ENCODE data around the gene ADAM12. TPM values are rescaled to one million over a fixed set of nuclear protein-coding genes. Genes with fewer than 3 reads are reported as not detected.

Gene ADAM12
- total and polyA plus RNA-seq, 2 experiments from 2014 or later = 0.13 to 0.87 TPM

DNA sequence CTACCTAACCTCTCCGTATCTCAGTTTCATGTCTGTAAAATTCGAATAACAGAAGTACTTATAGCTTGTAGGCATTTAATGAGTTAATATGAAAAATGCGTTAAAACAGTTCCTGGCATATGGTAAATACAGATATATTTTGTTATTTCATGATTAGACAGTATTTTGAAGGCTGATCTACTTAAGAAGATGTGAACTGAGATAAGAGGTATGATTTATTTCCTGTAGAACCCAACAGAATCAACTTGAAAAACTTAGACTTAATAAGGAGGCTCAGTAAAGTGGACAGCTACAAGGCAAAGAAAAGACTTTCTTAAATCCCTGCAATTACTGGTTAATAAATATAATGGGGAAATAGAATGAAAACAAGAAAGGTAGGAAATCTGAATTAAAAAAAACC, 388.6 kb downstream of the ADAM12 start:
- no peaks in the 10 kb centered on the region for H3K27me3 ChIP-seq (ENCODE audit: insufficient read depth)
- H3K4me1 ChIP-seq (ENCODE audit: insufficient read depth) = peaks cover 6% of the 10 kb centered on the region; the same call in 1 of the 2 replicates
- TF ChIP-seq CTCF (conservative IDR thresholded peaks at IDR 0.05; ENCODE audit: low read depth in 2 of 2) = no peak
- no peak for TF ChIP-seq CREB1 (CRISPR knock-in tag; IDR thresholded peaks at IDR 0.05; ENCODE audit: low read depth)
- no peak for TF ChIP-seq STAT1 (IDR thresholded peaks at IDR 0.05; ENCODE audit: unreplicated experiment)
- H3K9me3 Mint-ChIP-seq = no peaks in the 10 kb centered on the region; the same call in 2 of the 3 replicates
- no peaks in the 10 kb centered on the region for H3K9me2 ChIP-seq (ENCODE audit: insufficient read depth)
- no peak for DNase-seq (ENCODE audit: low spot score)
- H3F3A ChIP-seq (replicated peaks; ENCODE audit: low read depth) = no peaks in the 10 kb centered on the region
- H3K79me2 ChIP-seq (replicated peaks; ENCODE audit: insufficient read depth) = no peaks in the 10 kb centered on the region
- no peak overlapping the region for H3K4me3 ChIP-seq
- peaks cover 6% of the 10 kb centered on the region; the same call in 2 of the 3 replicates for H3K4me1 Mint-ChIP-seq
- H3K4me2 ChIP-seq = 0 out of 2 replicates have a peak overlapping the region, but pooled peaks have one; percentile 14
- no peak overlapping the region for H3K4me3 Mint-ChIP-seq
- H3K36me3 ChIP-seq (ENCODE audit: insufficient read depth) = no peaks in the 10 kb centered on the region
- no peak overlapping the region for H2AFZ ChIP-seq
- no peak overlapping the region for H3K27ac ChIP-seq (ENCODE audit: low read depth)
- no peaks in the 10 kb centered on the region for H3K36me3 Mint-ChIP-seq (ENCODE audit: low read depth)
- H4K20me1 ChIP-seq (replicated peaks; ENCODE audit: insufficient read depth) = no peaks in the 10 kb centered on the region
- H3K27me3 Mint-ChIP-seq (ENCODE audit: insufficient read depth, low read depth, poor library complexity) = no peaks in the 10 kb centered on the region
- H3K27ac Mint-ChIP-seq = no peak overlapping the region
- no peak for ATAC-seq

GRCh38 chr10:125997586-125997985, 390.7 kb downstream of the ADAM12 start:
- ATAC-seq (no peak), DNase-seq (ENCODE audit: low spot score) (no peak)
- Histone ChIP-seq H4K20me1 (replicated peaks; ENCODE audit: insufficient read depth) (no peaks in the 10 kb centered on the region), H3K27me3 (ENCODE audit: insufficient read depth) (no peaks in the 10 kb centered on the region), H2AFZ (no peak overlapping the region), H3F3A (replicated peaks; ENCODE audit: low read depth) (no peaks in the 10 kb centered on the region), H3K9me2 (ENCODE audit: insufficient read depth) (no peaks in the 10 kb centered on the region), H3K4me1 (ENCODE audit: insufficient read depth) (peaks cover 6% of the 10 kb centered on the region; the same call in 1 of the 2 replicates), H3K4me3 (no peak overlapping the region), H3K27ac (ENCODE audit: low read depth) (no peak overlapping the region), H3K36me3 (ENCODE audit: insufficient read depth) (no peaks in the 10 kb centered on the region), H3K79me2 (replicated peaks; ENCODE audit: insufficient read depth) (no peaks in the 10 kb centered on the region), H3K4me2 (no peak overlapping the region)
- TF ChIP-seq, protein P1, sequence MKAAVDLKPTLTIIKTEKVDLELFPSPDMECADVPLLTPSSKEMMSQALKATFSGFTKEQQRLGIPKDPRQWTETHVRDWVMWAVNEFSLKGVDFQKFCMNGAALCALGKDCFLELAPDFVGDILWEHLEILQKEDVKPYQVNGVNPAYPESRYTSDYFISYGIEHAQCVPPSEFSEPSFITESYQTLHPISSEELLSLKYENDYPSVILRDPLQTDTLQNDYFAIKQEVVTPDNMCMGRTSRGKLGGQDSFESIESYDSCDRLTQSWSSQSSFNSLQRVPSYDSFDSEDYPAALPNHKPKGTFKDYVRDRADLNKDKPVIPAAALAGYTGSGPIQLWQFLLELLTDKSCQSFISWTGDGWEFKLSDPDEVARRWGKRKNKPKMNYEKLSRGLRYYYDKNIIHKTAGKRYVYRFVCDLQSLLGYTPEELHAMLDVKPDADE (IDR thresholded peaks at IDR 0.05) = no peak
- TF ChIP-seq POLR2AphosphoS5 (IDR thresholded peaks at IDR 0.05; ENCODE audit: low read depth) (no peak), NANOG (IDR thresholded peaks at IDR 0.05; ENCODE audit: borderline replicate concordance) (no peak), STAT1 (IDR thresholded peaks at IDR 0.05; ENCODE audit: unreplicated experiment) (no peak)
- H3K27ac Mint-ChIP-seq = no peak overlapping the region; the same call in 1 of the 2 replicates
- no peaks in the 10 kb centered on the region for H3K36me3 Mint-ChIP-seq (ENCODE audit: low read depth)
- peaks cover 6% of the 10 kb centered on the region; the same call in 2 of the 3 replicates for H3K4me1 Mint-ChIP-seq
- H3K9me3 Mint-ChIP-seq = no peaks in the 10 kb centered on the region
- no peak overlapping the region for H3K4me3 Mint-ChIP-seq
- H3K27me3 Mint-ChIP-seq (ENCODE audit: insufficient read depth, low read depth, poor library complexity) = no peaks in the 10 kb centered on the region

DNA sequence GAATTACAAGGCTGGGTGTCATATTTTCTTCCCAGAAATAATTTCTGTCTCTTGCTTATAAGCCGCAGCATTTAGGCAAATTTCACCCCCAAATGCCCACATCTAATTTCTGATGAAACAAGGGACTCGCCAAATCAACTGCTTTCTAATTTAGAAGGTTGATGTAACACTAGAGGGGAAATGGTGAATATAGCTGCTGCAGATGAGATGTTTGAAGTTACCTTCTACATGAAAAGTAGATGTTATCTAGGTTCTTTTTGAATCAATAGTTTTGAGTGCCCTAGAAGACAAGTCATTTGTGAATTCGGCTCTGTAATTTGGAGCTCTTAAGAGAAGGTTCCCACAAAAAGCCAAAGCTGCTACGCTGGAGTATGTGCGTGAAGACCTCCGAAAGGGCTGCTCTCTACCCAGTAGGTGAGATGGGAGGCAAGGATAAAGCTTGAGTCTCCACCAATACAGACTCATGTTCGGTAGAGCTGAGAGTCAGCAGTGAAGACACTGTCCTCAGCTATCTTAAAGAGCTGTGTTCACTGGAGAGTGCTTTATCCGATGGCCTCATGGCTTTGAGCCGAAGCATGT, 392.5 kb downstream of the ADAM12 start:
- H3K27ac Mint-ChIP-seq = no peak overlapping the region
- no peaks in the 10 kb centered on the region for H3K27me3 Mint-ChIP-seq (ENCODE audit: insufficient read depth, low read depth, poor library complexity)
- no peak overlapping the region for H3K4me2 ChIP-seq
- H4K20me1 ChIP-seq (replicated peaks; ENCODE audit: insufficient read depth) = no peaks in the 10 kb centered on the region
- DNase-seq (ENCODE audit: low spot score) (no peak), ATAC-seq (no peak)
- H3K79me2 ChIP-seq (replicated peaks; ENCODE audit: insufficient read depth) = no peaks in the 10 kb centered on the region
- peaks cover 6% of the 10 kb centered on the region; the same call in 1 of the 2 replicates for H3K4me1 ChIP-seq (ENCODE audit: insufficient read depth)
- H3K36me3 ChIP-seq (ENCODE audit: insufficient read depth) = no peaks in the 10 kb centered on the region
- H2AFZ ChIP-seq = peak overlapping the region; percentile 29; the same call in 1 of the 2 replicates
- no peaks in the 10 kb centered on the region for H3K9me2 ChIP-seq (ENCODE audit: insufficient read depth)
- H3F3A ChIP-seq (replicated peaks; ENCODE audit: low read depth) = no peaks in the 10 kb centered on the region
- no peak overlapping the region for H3K4me3 ChIP-seq
- H3K36me3 Mint-ChIP-seq (ENCODE audit: low read depth) = no peaks in the 10 kb centered on the region; the same call in 2 of the 3 replicates
- no peak overlapping the region for H3K27ac ChIP-seq (ENCODE audit: low read depth)
- H3K4me3 Mint-ChIP-seq = no peak overlapping the region
- H3K9me3 Mint-ChIP-seq = peaks cover 4% of the 10 kb centered on the region; the same call in 2 of the 3 replicates
- no peaks in the 10 kb centered on the region for H3K27me3 ChIP-seq (ENCODE audit: insufficient read depth)
- H3K4me1 Mint-ChIP-seq = peaks cover 6% of the 10 kb centered on the region; the same call in 2 of the 3 replicates
- TF ChIP-seq, protein P2, sequence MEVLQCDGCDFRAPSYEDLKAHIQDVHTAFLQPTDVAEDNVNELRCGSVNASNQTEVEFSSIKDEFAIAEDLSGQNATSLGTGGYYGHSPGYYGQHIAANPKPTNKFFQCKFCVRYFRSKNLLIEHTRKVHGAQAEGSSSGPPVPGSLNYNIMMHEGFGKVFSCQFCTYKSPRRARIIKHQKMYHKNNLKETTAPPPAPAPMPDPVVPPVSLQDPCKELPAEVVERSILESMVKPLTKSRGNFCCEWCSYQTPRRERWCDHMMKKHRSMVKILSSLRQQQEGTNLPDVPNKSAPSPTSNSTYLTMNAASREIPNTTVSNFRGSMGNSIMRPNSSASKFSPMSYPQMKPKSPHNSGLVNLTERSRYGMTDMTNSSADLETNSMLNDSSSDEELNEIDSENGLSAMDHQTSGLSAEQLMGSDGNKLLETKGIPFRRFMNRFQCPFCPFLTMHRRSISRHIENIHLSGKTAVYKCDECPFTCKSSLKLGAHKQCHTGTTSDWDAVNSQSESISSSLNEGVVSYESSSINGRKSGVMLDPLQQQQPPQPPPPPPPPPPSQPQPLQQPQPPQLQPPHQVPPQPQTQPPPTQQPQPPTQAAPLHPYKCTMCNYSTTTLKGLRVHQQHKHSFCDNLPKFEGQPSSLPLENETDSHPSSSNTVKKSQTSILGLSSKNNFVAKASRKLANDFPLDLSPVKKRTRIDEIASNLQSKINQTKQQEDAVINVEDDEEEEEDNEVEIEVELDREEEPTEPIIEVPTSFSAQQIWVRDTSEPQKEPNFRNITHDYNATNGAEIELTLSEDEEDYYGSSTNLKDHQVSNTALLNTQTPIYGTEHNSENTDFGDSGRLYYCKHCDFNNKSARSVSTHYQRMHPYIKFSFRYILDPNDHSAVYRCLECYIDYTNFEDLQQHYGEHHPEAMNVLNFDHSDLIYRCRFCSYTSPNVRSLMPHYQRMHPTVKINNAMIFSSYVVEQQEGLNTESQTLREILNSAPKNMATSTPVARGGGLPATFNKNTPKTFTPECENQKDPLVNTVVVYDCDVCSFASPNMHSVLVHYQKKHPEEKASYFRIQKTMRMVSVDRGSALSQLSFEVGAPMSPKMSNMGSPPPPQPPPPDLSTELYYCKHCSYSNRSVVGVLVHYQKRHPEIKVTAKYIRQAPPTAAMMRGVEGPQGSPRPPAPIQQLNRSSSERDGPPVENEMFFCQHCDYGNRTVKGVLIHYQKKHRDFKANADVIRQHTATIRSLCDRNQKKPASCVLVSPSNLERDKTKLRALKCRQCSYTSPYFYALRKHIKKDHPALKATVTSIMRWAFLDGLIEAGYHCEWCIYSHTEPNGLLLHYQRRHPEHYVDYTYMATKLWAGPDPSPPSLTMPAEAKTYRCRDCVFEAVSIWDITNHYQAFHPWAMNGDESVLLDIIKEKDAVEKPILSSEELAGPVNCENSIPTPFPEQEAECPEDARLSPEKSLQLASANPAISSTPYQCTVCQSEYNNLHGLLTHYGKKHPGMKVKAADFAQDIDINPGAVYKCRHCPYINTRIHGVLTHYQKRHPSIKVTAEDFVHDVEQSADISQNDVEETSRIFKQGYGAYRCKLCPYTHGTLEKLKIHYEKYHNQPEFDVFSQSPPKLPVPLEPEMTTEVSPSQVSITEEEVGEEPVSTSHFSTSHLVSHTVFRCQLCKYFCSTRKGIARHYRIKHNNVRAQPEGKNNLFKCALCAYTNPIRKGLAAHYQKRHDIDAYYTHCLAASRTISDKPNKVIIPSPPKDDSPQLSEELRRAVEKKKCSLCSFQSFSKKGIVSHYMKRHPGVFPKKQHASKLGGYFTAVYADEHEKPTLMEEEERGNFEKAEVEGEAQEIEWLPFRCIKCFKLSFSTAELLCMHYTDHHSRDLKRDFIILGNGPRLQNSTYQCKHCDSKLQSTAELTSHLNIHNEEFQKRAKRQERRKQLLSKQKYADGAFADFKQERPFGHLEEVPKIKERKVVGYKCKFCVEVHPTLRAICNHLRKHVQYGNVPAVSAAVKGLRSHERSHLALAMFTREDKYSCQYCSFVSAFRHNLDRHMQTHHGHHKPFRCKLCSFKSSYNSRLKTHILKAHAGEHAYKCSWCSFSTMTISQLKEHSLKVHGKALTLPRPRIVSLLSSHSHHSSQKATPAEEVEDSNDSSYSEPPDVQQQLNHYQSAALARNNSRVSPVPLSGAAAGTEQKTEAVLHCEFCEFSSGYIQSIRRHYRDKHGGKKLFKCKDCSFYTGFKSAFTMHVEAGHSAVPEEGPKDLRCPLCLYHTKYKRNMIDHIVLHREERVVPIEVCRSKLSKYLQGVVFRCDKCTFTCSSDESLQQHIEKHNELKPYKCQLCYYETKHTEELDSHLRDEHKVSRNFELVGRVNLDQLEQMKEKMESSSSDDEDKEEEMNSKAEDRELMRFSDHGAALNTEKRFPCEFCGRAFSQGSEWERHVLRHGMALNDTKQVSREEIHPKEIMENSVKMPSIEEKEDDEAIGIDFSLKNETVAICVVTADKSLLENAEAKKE (CRISPR knock-in tag; IDR thresholded peaks at IDR 0.05) = no peak
